Measurements from ENCODE around the gene TMEM143. TPM values are rescaled to one million over a fixed set of nuclear protein-coding genes. Genes with fewer than 3 reads are reported as not detected.
A peak's percentile ranks its signal among the peaks of the same experiment; 100 is the strongest.

TMEM143 gene
- total RNA-seq, 1 experiment from 2014 or later: 15.2 TPM

GRCh38 chr19:48397263-48398101 is 33.7 kb upstream of the TMEM143 start:
- TF ChIP-seq CTCF (conservative IDR thresholded peaks at IDR 0.05): no peak
- Histone ChIP-seq H3K14ac (ENCODE audit: insufficient read depth, low read length) (peak overlapping the region; percentile 18), H3K23me2 (ENCODE audit: insufficient read length, low read depth, low read length, poor library complexity, severe bottlenecking) (peaks cover 20% of the 10 kb centered on the region), H3K79me1 (ENCODE audit: insufficient read depth, low read depth, low read length, poor library complexity, severe bottlenecking) (no peaks in the 10 kb centered on the region), H4K20me1 (ENCODE audit: control insufficient read depth, insufficient read depth, insufficient read length) (no peaks in the 10 kb centered on the region), H3K4me1 (ENCODE audit: insufficient read depth, low read length) (peaks cover 8% of the 10 kb centered on the region; the same call in 1 of the 2 replicates), H4K8ac (replicated peaks; ENCODE audit: insufficient read length, low read depth, low read length) (no peak overlapping the region), H2BK20ac (ENCODE audit: low read depth, low read length, poor library complexity, severe bottlenecking) (no peak overlapping the region), H3T11ph (ENCODE audit: low read length) (no peak overlapping the region), H2AFZ (ENCODE audit: low read length) (no peak overlapping the region), H3K27ac (ENCODE audit: insufficient read length, low read depth, low read length) (no peak overlapping the region), H3K56ac (ENCODE audit: insufficient read length, low read depth, low read length) (no peak overlapping the region), H4K91ac (ENCODE audit: insufficient read length, low read depth, low read length) (no peak overlapping the region), H3K79me2 (ENCODE audit: insufficient read depth, low read length) (no peaks in the 10 kb centered on the region; the same call in 1 of the 2 replicates), H2BK15ac (ENCODE audit: low read depth, low read length) (no peak overlapping the region), H4K5ac (ENCODE audit: insufficient read length, low read depth, low read length) (no peak overlapping the region), H2BK12ac (ENCODE audit: insufficient read length, low read depth, low read length) (no peak overlapping the region), H3K4me2 (ENCODE audit: insufficient read depth, insufficient read length, low read length) (peak overlapping the region; percentile 98), H3K27me3 (ENCODE audit: insufficient read depth, low read length) (peaks cover 8% of the 10 kb centered on the region; the same call in 1 of the 2 replicates), H3K23ac (ENCODE audit: insufficient read length, low read depth, low read length) (no peak overlapping the region), H2BK5ac (ENCODE audit: insufficient read length, low read length) (no peak overlapping the region), H3K9ac (ENCODE audit: extremely low read depth, insufficient read length, low read length) (peak overlapping the region; percentile 51), H2BK120ac (ENCODE audit: low read depth, low read length, poor library complexity, severe bottlenecking) (no peak overlapping the region), H3K9me3 (ENCODE audit: control insufficient read depth, low read depth, low read length) (no peaks in the 10 kb centered on the region), H3K4ac (ENCODE audit: low read depth, low read length) (no peak overlapping the region), H3K18ac (ENCODE audit: insufficient read length, low read depth, low read length) (no peak overlapping the region), H2AK5ac (ENCODE audit: insufficient read length, low read length) (no peak overlapping the region)
- Mint-ChIP-seq H3K4me1 (peaks cover 54 to 81% of the 10 kb centered on the region in 2 experiments), H3K9me3 (no peaks in the 10 kb centered on the region; a peak in 1 of 5 replicates), H3K27ac (peak overlapping the region in 2 of 3 experiments; percentile 6 to 94; a peak in 2 of 7 replicates), H3K36me3 (ENCODE audit: insufficient read depth in 1 of 3, low read depth in 3 of 3) (no peaks in the 10 kb centered on the region; a peak in 1 of 7 replicates), H3K27me3 (ENCODE audit: low read depth) (peaks cover 57% of the 10 kb centered on the region), H3K4me3 (peak overlapping the region; percentile 84 to 94)
- DNase-seq: no peak
- no CpG with 5 or more reads among the region's 22 CpGs for WGBS (ENCODE audit: extremely low coverage, insufficient read length, low lambda C conversion rate)
